ENCODE results near the gene CHCHD6. TPM values are rescaled to one million over a fixed set of nuclear protein-coding genes. Genes with fewer than 3 reads are reported as not detected.

The CHCHD6 gene
- total RNA-seq, 4 donors from 2014 or later = 15.6 to 25.8 (median 21.2) TPM

DNA sequence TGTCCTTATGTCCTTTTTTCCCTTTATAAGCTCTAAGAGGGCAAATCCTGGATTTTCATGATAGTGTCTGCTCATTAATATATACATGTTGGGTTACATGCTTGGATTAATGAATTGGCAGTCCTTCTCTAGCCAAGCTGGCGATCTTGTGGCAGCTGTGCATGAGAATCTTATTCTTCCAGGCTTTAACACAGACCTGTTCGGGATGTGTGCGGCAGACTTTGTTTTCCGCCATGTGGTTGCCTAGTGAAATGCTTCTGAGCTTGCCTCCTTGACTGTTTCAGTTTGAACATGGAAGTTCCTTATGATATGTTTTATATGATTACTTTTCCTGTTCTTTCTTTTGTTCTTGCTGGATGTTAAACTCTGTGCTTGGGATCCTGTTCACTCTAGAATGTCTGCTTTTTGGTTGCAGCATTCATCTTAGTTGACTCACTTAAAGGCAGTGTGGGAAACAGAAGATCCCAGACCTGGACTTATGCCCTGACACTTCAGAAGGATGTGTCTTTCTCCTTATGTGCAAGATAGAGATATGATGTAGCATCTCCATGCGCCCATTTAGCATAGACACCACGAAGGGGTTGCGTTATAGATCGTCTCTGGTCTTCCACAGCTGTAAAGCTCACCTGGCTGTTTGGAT is 7.2 kb downstream of the CHCHD6 start:
- TF ChIP-seq, protein P1, sequence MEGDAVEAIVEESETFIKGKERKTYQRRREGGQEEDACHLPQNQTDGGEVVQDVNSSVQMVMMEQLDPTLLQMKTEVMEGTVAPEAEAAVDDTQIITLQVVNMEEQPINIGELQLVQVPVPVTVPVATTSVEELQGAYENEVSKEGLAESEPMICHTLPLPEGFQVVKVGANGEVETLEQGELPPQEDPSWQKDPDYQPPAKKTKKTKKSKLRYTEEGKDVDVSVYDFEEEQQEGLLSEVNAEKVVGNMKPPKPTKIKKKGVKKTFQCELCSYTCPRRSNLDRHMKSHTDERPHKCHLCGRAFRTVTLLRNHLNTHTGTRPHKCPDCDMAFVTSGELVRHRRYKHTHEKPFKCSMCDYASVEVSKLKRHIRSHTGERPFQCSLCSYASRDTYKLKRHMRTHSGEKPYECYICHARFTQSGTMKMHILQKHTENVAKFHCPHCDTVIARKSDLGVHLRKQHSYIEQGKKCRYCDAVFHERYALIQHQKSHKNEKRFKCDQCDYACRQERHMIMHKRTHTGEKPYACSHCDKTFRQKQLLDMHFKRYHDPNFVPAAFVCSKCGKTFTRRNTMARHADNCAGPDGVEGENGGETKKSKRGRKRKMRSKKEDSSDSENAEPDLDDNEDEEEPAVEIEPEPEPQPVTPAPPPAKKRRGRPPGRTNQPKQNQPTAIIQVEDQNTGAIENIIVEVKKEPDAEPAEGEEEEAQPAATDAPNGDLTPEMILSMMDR (IDR thresholded peaks at IDR 0.05) = no peak
- no peak for TF ChIP-seq POLR2A (IDR thresholded peaks at IDR 0.05)
- H3K4me3 ChIP-seq (ENCODE audit: low read depth, poor library complexity, severe bottlenecking) = no peak overlapping the region
- 93% methylated on average over 8 of the region's 8 CpGs for WGBS, 2 donors
- no peak for DNase-seq (ENCODE audit: low spot score in 2 of 2)
- intact Hi-C loops (cut with DNase I; ENCODE audit: low total_unique reads) = no loop called here

DNA sequence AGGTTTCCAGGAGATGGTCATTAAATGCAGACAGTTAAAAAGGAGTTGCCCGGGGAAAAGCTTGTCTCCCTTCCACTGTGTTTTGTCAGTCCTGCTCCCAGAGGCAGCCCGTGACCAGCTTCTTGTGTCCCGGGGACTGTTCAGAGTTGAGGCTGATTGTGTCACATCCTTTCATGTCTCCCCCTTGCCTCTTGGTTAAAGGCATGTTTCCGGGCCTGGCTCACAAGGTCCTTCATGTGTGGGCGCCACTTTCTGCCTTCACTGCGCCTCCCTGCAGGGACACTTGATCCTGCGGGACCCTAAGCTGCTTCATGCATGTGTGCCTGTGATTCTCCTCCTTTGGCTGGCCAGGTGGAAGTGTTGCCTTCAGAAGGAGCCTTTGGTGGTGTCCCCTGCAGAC is 9.2 kb downstream of the CHCHD6 start:
- TF ChIP-seq, protein P1 (IDR thresholded peaks at IDR 0.05) = no peak
- TF ChIP-seq POLR2A (IDR thresholded peaks at IDR 0.05) = no peak
- no peak overlapping the region for H3K4me3 ChIP-seq (ENCODE audit: low read depth, poor library complexity, severe bottlenecking)
- intact Hi-C loops (cut with DNase I; ENCODE audit: low total_unique reads) = no loop called here
- no peak for DNase-seq (ENCODE audit: low spot score in 2 of 2)
- 93 to 95% methylated on average over 7 of the region's 7 CpGs for WGBS, 2 donors

DNA sequence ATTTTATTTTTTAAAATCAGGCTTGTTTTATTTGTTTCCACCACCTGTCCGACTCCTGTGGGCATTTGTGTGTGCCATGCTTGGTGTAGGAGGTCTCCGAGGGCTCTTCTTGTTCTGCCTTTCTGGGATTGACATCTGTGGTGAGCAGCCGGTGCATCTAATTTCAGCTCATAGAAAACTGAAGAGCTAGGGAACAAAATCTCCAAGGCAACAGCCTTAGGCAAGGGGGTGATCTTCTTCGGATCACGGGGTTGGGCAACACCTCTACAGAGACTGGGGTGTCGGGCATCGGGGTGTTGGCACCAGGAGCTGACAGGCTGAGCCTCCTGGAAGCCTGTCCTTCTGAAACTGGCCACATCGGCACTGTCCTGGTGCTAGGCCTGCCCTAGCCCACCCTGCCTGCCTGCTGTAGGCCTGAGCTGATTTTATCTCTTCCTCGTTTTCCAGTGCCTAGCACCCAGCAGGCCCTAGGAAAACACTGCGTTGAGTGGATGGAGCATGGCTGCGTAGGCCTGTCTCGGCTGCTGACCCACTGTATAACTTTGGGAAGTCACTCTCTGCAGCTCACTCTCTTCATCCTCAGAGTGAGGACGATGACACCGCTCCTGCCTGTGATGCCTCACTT is 10.3 kb downstream of the CHCHD6 start:
- intact Hi-C loops (cut with DNase I; ENCODE audit: low total_unique reads) = no loop called here
- WGBS, 2 donors = 87 to 94% methylated on average over 14 of the region's 14 CpGs
- DNase-seq (ENCODE audit: low spot score in 2 of 2) = peak in 1 of 2 donors; percentile 23
- H3K4me3 ChIP-seq (ENCODE audit: low read depth, poor library complexity, severe bottlenecking) = no peak overlapping the region
- TF ChIP-seq, protein P1 (IDR thresholded peaks at IDR 0.05) = no peak
- no peak for TF ChIP-seq POLR2A (IDR thresholded peaks at IDR 0.05)

DNA sequence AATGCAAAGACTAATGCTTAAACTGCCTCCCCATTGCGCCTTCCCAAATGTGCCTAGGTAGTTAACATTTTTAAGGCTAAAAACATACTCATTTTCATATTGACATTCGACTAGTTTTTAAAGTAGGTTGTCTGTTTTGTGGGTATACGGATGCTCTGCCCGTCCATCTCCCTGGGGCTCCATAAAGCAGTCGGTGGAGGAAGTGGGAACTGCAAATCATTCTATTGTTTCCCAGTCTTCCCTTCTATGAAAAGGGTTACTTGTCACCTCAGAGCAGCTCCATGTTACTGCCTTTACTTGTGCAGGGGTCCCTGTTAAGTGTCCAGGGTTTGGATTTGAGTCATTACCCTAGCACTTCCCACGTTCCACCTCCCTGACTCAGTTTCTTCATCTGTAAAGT is 10.9 kb downstream of the CHCHD6 start:
- peak in 1 of 2 donors; percentile 25 for DNase-seq (ENCODE audit: low spot score in 2 of 2)
- 78% methylated on average over 6 of the region's 6 CpGs for WGBS, 2 donors
- intact Hi-C loops (cut with DNase I; ENCODE audit: low total_unique reads) = no loop called here
- TF ChIP-seq, protein P1 (IDR thresholded peaks at IDR 0.05) = no peak
- TF ChIP-seq POLR2A (IDR thresholded peaks at IDR 0.05) = no peak
- no peak overlapping the region for H3K4me3 ChIP-seq (ENCODE audit: low read depth, poor library complexity, severe bottlenecking)

DNA sequence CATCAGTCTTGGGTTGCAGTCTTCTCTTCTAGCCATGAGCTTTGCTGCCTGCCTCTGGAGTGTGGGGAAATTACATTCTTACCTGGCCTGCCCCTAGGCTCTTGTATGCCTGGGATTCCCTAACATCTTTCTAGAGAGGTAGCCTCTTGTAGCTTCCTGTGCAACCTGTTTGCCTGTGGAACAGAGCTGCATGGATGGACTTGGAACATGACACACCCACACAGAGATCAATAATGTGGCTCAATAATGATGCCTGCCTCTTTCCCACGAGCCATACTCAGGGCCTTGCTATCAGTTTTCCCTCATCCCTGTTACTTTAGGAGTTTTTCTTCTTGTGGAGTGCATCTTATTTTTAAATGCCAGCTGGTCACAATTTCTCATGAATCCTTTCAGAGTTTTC is 11.4 kb downstream of the CHCHD6 start:
- H3K4me3 ChIP-seq (ENCODE audit: low read depth, poor library complexity, severe bottlenecking) = no peak overlapping the region
- intact Hi-C loops (cut with DNase I; ENCODE audit: low total_unique reads) = no loop called here
- WGBS, 2 donors = 87 to 94% methylated on average over 1 of the region's 1 CpG
- DNase-seq (ENCODE audit: low spot score in 2 of 2) = no peak
- no peak for TF ChIP-seq POLR2A (IDR thresholded peaks at IDR 0.05)

DNA sequence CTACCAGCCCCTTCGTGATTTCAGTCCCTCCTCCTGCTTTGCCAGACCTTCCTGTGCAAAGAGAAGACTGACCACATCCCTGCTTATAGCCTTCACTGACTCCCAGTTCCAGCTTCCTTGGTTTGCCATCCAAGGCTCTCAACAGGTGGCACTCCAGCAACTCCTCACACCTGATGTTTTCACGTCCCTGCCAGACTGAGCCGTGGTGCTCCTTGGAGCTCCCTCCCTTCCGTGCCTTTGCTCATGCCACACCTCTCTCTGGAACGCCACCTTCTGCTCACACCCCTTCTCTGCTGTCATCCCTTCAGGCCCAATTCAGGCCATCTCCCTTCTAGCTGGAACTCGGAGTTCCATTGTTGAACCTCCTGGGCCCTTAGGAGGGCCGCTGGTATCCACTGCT is 12.0 kb downstream of the CHCHD6 start:
- 75 to 80% methylated on average over 7 of the region's 7 CpGs for WGBS, 2 donors
- no peak overlapping the region for H3K4me3 ChIP-seq (ENCODE audit: low read depth, poor library complexity, severe bottlenecking)
- peak in 1 of 2 donors; percentile 36 for DNase-seq (ENCODE audit: low spot score in 2 of 2)
- intact Hi-C loops (cut with DNase I; ENCODE audit: low total_unique reads) = no loop called here
- TF ChIP-seq, protein P1 (IDR thresholded peaks at IDR 0.05) = no peak
- no peak for TF ChIP-seq POLR2A (IDR thresholded peaks at IDR 0.05)
